ENCODE data around the gene TNIK. TPM values are rescaled to one million over a fixed set of nuclear protein-coding genes. Genes with fewer than 3 reads are reported as not detected.

The TNIK gene
- total and polyA plus RNA-seq, 2 experiments from 2014 or later, result 14.6 to 34.3 TPM

GRCh38 chr3:171157286-171157685 lies 302.9 kb downstream of the TNIK start:
- no peaks in the 10 kb centered on the region; the same call in 1 of the 3 replicates for H3K9me3 Mint-ChIP-seq
- no peaks in the 10 kb centered on the region for H3K79me2 ChIP-seq (replicated peaks; ENCODE audit: insufficient read depth)
- H3K36me3 Mint-ChIP-seq (ENCODE audit: low read depth), result peaks cover 54% of the 10 kb centered on the region
- TF ChIP-seq CTCF (conservative IDR thresholded peaks at IDR 0.05; ENCODE audit: low read depth in 2 of 2) (peak in 1 of 2 experiments; percentile 46; a peak in 2 of 4 replicates), EZH2 (IDR thresholded peaks at IDR 0.05; ENCODE audit: low read depth, unreplicated experiment) (no peak)
- peaks cover 5% of the 10 kb centered on the region for H3K27me3 Mint-ChIP-seq (ENCODE audit: insufficient read depth, low read depth, poor library complexity)
- peak; percentile 21 for DNase-seq (ENCODE audit: low spot score)
- H3K9me2 ChIP-seq (ENCODE audit: insufficient read depth), result no peaks in the 10 kb centered on the region
- H4K20me1 ChIP-seq (replicated peaks; ENCODE audit: insufficient read depth), result no peaks in the 10 kb centered on the region
- no peaks in the 10 kb centered on the region for H3F3A ChIP-seq (replicated peaks; ENCODE audit: low read depth)
- no peak overlapping the region for H3K4me2 ChIP-seq
- no peaks in the 10 kb centered on the region for H3K4me1 ChIP-seq (ENCODE audit: insufficient read depth)
- H2AFZ ChIP-seq, result no peak overlapping the region
- no peak overlapping the region for H3K4me3 Mint-ChIP-seq
- no peak overlapping the region for H3K27ac ChIP-seq (ENCODE audit: low read depth)
- H3K4me3 ChIP-seq, result no peak overlapping the region
- H3K27me3 ChIP-seq (ENCODE audit: insufficient read depth), result no peaks in the 10 kb centered on the region
- no peak overlapping the region for H3K27ac Mint-ChIP-seq
- peak; percentile 81 for ATAC-seq
- H3K4me1 Mint-ChIP-seq, result no peaks in the 10 kb centered on the region; the same call in 2 of the 3 replicates
- H3K36me3 ChIP-seq (ENCODE audit: insufficient read depth), result peaks cover 8% of the 10 kb centered on the region; the same call in 1 of the 2 replicates

DNA sequence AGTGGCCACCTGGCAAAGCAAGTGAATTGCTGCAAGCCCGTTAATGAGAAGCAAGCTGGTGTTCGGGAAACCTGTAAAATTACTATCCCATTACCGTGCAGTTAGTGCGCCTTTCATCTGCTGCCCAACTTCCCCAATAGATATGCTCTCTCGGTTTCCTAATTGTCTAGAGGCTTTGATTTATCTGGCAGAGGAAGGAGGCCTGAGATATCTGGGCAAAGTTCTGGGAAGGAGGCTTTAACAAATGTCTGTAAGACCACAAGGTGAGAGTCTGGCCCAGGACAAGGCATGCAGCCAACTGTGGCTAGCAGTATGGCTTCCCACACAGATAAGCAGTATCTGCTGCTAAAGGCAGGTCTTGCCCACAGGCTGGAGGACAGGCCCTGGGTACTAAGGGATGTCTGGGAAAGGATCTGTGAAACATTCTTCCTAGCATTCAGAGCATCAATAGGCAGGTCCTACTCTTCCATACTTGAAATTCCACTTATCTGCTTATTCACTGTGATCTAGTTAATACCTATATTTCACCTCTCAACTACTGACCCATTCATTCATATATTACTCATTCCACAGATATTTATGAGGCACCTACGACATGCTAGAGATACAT lies 303.7 kb downstream of the TNIK start:
- H3K9me3 Mint-ChIP-seq, result no peaks in the 10 kb centered on the region
- H3K4me2 ChIP-seq, result no peak overlapping the region
- H3K27me3 ChIP-seq (ENCODE audit: insufficient read depth), result no peaks in the 10 kb centered on the region
- no peak overlapping the region for H2AFZ ChIP-seq
- no peak for ATAC-seq
- peaks cover 5% of the 10 kb centered on the region for H3K27me3 Mint-ChIP-seq (ENCODE audit: insufficient read depth, low read depth, poor library complexity)
- H4K20me1 ChIP-seq (replicated peaks; ENCODE audit: insufficient read depth), result no peaks in the 10 kb centered on the region
- H3K4me1 Mint-ChIP-seq, result no peaks in the 10 kb centered on the region; the same call in 2 of the 3 replicates
- H3K36me3 Mint-ChIP-seq (ENCODE audit: low read depth), result peaks cover 54% of the 10 kb centered on the region
- H3K36me3 ChIP-seq (ENCODE audit: insufficient read depth), result peaks cover 8% of the 10 kb centered on the region; the same call in 1 of the 2 replicates
- no peak overlapping the region for H3K27ac ChIP-seq (ENCODE audit: low read depth)
- no peak overlapping the region for H3K4me3 ChIP-seq
- DNase-seq (ENCODE audit: low spot score), result no peak
- no peak overlapping the region for H3K4me3 Mint-ChIP-seq
- no peaks in the 10 kb centered on the region for H3F3A ChIP-seq (replicated peaks; ENCODE audit: low read depth)
- no peaks in the 10 kb centered on the region for H3K9me2 ChIP-seq (ENCODE audit: insufficient read depth)
- no peaks in the 10 kb centered on the region for H3K4me1 ChIP-seq (ENCODE audit: insufficient read depth)
- no peak overlapping the region for H3K27ac Mint-ChIP-seq
- no peaks in the 10 kb centered on the region for H3K79me2 ChIP-seq (replicated peaks; ENCODE audit: insufficient read depth)
- TF ChIP-seq CTCF (conservative IDR thresholded peaks at IDR 0.05; ENCODE audit: low read depth in 2 of 2) (no peak), STAT1 (IDR thresholded peaks at IDR 0.05; ENCODE audit: unreplicated experiment) (no peak), CREB1 (CRISPR knock-in tag; IDR thresholded peaks at IDR 0.05; ENCODE audit: low read depth) (no peak), ZNF331 (CRISPR knock-in tag; IDR thresholded peaks at IDR 0.05; ENCODE audit: low read depth) (no peak), NANOG (IDR thresholded peaks at IDR 0.05; ENCODE audit: borderline replicate concordance) (no peak)
- TF ChIP-seq, protein P1, sequence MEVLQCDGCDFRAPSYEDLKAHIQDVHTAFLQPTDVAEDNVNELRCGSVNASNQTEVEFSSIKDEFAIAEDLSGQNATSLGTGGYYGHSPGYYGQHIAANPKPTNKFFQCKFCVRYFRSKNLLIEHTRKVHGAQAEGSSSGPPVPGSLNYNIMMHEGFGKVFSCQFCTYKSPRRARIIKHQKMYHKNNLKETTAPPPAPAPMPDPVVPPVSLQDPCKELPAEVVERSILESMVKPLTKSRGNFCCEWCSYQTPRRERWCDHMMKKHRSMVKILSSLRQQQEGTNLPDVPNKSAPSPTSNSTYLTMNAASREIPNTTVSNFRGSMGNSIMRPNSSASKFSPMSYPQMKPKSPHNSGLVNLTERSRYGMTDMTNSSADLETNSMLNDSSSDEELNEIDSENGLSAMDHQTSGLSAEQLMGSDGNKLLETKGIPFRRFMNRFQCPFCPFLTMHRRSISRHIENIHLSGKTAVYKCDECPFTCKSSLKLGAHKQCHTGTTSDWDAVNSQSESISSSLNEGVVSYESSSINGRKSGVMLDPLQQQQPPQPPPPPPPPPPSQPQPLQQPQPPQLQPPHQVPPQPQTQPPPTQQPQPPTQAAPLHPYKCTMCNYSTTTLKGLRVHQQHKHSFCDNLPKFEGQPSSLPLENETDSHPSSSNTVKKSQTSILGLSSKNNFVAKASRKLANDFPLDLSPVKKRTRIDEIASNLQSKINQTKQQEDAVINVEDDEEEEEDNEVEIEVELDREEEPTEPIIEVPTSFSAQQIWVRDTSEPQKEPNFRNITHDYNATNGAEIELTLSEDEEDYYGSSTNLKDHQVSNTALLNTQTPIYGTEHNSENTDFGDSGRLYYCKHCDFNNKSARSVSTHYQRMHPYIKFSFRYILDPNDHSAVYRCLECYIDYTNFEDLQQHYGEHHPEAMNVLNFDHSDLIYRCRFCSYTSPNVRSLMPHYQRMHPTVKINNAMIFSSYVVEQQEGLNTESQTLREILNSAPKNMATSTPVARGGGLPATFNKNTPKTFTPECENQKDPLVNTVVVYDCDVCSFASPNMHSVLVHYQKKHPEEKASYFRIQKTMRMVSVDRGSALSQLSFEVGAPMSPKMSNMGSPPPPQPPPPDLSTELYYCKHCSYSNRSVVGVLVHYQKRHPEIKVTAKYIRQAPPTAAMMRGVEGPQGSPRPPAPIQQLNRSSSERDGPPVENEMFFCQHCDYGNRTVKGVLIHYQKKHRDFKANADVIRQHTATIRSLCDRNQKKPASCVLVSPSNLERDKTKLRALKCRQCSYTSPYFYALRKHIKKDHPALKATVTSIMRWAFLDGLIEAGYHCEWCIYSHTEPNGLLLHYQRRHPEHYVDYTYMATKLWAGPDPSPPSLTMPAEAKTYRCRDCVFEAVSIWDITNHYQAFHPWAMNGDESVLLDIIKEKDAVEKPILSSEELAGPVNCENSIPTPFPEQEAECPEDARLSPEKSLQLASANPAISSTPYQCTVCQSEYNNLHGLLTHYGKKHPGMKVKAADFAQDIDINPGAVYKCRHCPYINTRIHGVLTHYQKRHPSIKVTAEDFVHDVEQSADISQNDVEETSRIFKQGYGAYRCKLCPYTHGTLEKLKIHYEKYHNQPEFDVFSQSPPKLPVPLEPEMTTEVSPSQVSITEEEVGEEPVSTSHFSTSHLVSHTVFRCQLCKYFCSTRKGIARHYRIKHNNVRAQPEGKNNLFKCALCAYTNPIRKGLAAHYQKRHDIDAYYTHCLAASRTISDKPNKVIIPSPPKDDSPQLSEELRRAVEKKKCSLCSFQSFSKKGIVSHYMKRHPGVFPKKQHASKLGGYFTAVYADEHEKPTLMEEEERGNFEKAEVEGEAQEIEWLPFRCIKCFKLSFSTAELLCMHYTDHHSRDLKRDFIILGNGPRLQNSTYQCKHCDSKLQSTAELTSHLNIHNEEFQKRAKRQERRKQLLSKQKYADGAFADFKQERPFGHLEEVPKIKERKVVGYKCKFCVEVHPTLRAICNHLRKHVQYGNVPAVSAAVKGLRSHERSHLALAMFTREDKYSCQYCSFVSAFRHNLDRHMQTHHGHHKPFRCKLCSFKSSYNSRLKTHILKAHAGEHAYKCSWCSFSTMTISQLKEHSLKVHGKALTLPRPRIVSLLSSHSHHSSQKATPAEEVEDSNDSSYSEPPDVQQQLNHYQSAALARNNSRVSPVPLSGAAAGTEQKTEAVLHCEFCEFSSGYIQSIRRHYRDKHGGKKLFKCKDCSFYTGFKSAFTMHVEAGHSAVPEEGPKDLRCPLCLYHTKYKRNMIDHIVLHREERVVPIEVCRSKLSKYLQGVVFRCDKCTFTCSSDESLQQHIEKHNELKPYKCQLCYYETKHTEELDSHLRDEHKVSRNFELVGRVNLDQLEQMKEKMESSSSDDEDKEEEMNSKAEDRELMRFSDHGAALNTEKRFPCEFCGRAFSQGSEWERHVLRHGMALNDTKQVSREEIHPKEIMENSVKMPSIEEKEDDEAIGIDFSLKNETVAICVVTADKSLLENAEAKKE (CRISPR knock-in tag; IDR thresholded peaks at IDR 0.05), result no peak
